HL-60 (cell line): ENCODE data around the gene IQCK.

Experiments used
- POLR2AphosphoS5 ChIP-seq: IDR thresholded peaks from 2 replicates; pipeline ENCODE4 v1.6.1; 2012; ENCODE audit warnings: low read depth
- SPI1 ChIP-seq: IDR thresholded peaks from 2 replicates; pipeline ENCODE4 v1.6.1; 2012; ENCODE audit warnings: low read depth, mild to moderate bottlenecking, borderline replicate concordance
- TF ChIP-seq, protein P1 (sequence below): IDR thresholded peaks from one replicate; pipeline ENCODE4 v1.5.1; 2011; ENCODE audit warnings: low read length, control low read depth, inconsistent platforms; ENCODE audit not compliant: insufficient read depth
- TF ChIP-seq, protein P2 (sequence below): IDR thresholded peaks from 2 replicates; pipeline ENCODE4 v1.6.1; 2012; ENCODE audit warnings: low read depth; ENCODE audit not compliant: insufficient replicate concordance

DNA sequence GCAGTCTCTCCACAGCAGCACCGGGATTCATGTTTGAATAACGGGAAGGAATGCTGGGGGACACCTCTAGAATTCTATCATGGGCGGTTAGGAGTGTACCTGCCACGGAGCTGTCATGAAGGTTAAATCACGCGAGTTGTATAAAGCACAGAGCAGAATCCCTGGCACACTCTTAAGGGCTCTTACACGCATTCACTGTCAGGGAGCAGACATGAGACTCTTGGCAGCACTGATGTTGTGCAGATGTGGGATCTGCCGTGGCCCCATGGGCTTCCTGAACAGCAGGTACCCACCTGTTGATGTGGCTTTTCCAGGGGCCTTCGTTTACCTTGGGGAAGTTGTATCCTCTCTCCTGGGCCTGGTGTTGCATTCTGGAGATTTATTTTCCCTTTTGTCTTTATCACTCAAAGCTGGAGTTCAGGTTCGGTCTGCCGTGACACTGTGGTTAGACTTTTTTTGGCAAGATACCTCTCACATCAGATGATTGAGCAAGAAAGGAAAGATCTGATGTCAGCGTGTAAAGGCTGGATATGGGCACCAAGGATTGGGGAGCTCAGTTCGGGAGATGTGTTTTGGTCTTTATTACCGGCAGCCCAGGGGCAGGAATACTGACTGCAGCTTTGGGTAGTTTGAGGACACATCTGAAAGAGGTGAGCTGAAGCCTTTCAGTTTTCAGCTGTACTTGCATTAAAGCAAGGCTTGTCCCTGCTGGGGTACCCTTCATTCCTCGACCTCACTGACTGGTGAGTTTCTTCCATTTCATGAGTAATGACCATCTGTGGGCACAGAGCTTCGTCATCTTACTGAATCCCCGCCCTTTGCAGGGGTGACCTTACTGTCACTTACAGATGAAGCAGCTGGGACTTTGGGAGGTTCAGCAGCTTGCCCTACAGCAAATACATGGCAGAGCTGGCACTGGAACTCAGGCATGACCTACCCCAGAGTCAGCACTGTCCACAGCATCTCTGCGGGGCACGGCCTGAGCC lies 19.3 kb upstream of the IQCK start:
- TF ChIP-seq, protein P1, sequence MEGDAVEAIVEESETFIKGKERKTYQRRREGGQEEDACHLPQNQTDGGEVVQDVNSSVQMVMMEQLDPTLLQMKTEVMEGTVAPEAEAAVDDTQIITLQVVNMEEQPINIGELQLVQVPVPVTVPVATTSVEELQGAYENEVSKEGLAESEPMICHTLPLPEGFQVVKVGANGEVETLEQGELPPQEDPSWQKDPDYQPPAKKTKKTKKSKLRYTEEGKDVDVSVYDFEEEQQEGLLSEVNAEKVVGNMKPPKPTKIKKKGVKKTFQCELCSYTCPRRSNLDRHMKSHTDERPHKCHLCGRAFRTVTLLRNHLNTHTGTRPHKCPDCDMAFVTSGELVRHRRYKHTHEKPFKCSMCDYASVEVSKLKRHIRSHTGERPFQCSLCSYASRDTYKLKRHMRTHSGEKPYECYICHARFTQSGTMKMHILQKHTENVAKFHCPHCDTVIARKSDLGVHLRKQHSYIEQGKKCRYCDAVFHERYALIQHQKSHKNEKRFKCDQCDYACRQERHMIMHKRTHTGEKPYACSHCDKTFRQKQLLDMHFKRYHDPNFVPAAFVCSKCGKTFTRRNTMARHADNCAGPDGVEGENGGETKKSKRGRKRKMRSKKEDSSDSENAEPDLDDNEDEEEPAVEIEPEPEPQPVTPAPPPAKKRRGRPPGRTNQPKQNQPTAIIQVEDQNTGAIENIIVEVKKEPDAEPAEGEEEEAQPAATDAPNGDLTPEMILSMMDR = no peak
- no peak for TF ChIP-seq POLR2AphosphoS5
- TF ChIP-seq, protein P2, sequence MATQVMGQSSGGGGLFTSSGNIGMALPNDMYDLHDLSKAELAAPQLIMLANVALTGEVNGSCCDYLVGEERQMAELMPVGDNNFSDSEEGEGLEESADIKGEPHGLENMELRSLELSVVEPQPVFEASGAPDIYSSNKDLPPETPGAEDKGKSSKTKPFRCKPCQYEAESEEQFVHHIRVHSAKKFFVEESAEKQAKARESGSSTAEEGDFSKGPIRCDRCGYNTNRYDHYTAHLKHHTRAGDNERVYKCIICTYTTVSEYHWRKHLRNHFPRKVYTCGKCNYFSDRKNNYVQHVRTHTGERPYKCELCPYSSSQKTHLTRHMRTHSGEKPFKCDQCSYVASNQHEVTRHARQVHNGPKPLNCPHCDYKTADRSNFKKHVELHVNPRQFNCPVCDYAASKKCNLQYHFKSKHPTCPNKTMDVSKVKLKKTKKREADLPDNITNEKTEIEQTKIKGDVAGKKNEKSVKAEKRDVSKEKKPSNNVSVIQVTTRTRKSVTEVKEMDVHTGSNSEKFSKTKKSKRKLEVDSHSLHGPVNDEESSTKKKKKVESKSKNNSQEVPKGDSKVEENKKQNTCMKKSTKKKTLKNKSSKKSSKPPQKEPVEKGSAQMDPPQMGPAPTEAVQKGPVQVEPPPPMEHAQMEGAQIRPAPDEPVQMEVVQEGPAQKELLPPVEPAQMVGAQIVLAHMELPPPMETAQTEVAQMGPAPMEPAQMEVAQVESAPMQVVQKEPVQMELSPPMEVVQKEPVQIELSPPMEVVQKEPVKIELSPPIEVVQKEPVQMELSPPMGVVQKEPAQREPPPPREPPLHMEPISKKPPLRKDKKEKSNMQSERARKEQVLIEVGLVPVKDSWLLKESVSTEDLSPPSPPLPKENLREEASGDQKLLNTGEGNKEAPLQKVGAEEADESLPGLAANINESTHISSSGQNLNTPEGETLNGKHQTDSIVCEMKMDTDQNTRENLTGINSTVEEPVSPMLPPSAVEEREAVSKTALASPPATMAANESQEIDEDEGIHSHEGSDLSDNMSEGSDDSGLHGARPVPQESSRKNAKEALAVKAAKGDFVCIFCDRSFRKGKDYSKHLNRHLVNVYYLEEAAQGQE = no peak
- TF ChIP-seq SPI1 = no peak
